Lung (tissue), 12 donors: Measurements from ENCODE around the gene EGFL8. TPM values are rescaled to one million over a fixed set of nuclear protein-coding genes. Genes with fewer than 3 reads are reported as not detected.

Source experiments
- ATAC-seq: fragments of 200-7000 bp; cut with Tn5 transposase; one replicate; pipeline ENCODE4 v1.9.1; 2020; ENCODE audit warnings: moderate number of reproducible peaks; ENCODE audit not compliant: insufficient read depth, low FRiP score
- DNase-seq, 3 donors: peaks; one replicate each; pipeline ENCODE4 v3.0.0-alpha.2; 2013 to 2017
- H3K27ac ChIP-seq, 2 donors: one replicate each; pipeline ENCODE4 v1.5.1; 2013; ENCODE audit warnings: mild to moderate bottlenecking in 2 of 2, moderate library complexity in 2 of 2, control low read depth in 1 of 2, inconsistent platforms in 1 of 2, low read depth in 1 of 2, low read length in 1 of 2
- H3K27me3 ChIP-seq, 3 donors: one replicate each; pipeline ENCODE4 v1.5.1; 2013; ENCODE audit warnings: low read length in 2 of 3; ENCODE audit not compliant: control insufficient read depth in 3 of 3, insufficient read depth in 3 of 3
- H3K36me3 ChIP-seq, 4 donors: one replicate each; pipeline ENCODE4 v1.5.1; 2013; ENCODE audit warnings: low read length in 4 of 4, mild to moderate bottlenecking in 1 of 4, moderate library complexity in 1 of 4; ENCODE audit not compliant: control insufficient read depth in 4 of 4, insufficient read depth in 4 of 4
- H3K4me1 ChIP-seq, 5 donors: one replicate each; pipeline ENCODE4 v1.5.1; 2013; ENCODE audit warnings: low read length in 5 of 5, mild to moderate bottlenecking in 2 of 5, moderate library complexity in 1 of 5; ENCODE audit not compliant: control insufficient read depth in 5 of 5, insufficient read depth in 5 of 5
- H3K4me3 ChIP-seq: one replicate; pipeline ENCODE4 v1.5.1; 2013; ENCODE audit warnings: mild to moderate bottlenecking, control low read depth, moderate library complexity
- H3K9ac ChIP-seq, 2 donors: one replicate each; pipeline ENCODE4 v1.5.1; 2013; ENCODE audit warnings: low read length in 2 of 2, control low read depth in 1 of 2; ENCODE audit not compliant: insufficient read depth in 1 of 2
- H3K9me3 ChIP-seq, 4 donors: one replicate each; pipeline ENCODE4 v1.5.1; 2013; ENCODE audit warnings: low read length in 3 of 4, mild to moderate bottlenecking in 1 of 4, moderate library complexity in 1 of 4; ENCODE audit not compliant: control insufficient read depth in 4 of 4, insufficient read depth in 3 of 4
- WGBS, 2 donors: extraction: QIAGEN DNeasy Blood & Tissue Kit; methylation state at CpG; one replicate each; pipeline ENCODE4 v1.1.7; 2013; 5-methylcytosine and 5-hydroxymethylcytosine counted together
- polyA plus RNA-seq, 2 donors: library from polyadenylated mRNA; stranded (reverse); fragments of 200-250 nt; gene quantifications; one replicate each; pipeline ENCODE4 v1.2.1, GENCODE V29; 2013
- total RNA-seq, 2 donors: library from RNA; depleted of rRNA in 1 of 2; stranded (reverse); fragments of >200 nt in 1 of 2; gene quantifications; one replicate each; pipeline ENCODE4 v1.2.1, GENCODE V29; 2014 to 2021
- TF ChIP-seq, protein P1 (sequence below): IDR thresholded peaks from 2 replicates; pipeline ENCODE4 v1.5.1; 2012; ENCODE audit warnings: mild to moderate bottlenecking; ENCODE audit errors: control extremely low read depth, extremely low read depth
- donor health status: control.
- donor health status: control.
- donor health status: Bipolar disorder and iron deficiency.
- donor health status: healthy.
- donor health status: DM: yes; HTN: yes; CAD: no.

The EGFL8 gene
- total and polyA plus RNA-seq, 4 donors: 3.8 to 10.9 (median 10.0) TPM

DNA sequence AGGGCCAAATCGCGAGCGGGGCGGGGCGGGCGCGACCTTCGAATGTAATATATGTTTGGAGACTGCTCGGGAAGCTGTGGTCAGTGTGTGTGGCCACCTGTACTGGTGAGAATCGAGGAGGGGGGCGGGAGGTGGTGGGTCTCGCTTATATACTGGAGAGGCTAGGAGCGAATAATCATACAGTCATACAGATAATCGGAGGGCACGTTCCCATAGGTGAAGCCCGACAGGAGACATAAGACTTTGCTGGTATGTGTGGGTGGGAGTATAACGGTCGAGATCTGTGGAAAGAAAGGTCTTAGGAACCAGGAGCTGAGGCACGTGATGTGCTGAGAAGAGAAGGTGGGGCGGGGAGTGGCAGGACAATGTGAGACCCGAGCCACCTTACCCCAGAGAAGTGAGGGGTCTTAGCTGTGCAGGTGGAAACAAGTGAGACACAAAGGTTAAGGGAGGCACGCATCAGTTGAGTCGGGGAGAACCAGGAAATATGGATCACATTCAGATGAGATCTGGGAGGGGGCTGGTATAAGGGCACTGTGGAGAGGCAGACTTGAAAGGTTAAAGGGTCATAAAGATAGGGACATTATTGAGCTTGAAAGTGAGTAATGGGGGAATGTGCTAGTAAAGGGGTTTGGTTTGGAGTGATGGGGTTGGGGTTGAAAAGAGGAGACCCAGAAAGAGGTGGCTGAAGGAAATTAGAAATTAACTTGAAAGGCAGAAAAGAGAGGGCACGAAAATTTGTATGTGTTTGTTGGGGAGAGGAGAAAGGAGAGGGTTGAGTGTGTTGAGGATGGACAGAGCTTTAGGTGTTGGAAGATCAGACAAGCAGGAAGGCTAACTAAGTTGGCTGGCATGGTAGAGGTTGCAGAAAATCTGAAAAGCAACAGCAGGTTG lies 14.4 kb downstream of the EGFL8 start:
- ATAC-seq: no peak
- TF ChIP-seq, protein P1, sequence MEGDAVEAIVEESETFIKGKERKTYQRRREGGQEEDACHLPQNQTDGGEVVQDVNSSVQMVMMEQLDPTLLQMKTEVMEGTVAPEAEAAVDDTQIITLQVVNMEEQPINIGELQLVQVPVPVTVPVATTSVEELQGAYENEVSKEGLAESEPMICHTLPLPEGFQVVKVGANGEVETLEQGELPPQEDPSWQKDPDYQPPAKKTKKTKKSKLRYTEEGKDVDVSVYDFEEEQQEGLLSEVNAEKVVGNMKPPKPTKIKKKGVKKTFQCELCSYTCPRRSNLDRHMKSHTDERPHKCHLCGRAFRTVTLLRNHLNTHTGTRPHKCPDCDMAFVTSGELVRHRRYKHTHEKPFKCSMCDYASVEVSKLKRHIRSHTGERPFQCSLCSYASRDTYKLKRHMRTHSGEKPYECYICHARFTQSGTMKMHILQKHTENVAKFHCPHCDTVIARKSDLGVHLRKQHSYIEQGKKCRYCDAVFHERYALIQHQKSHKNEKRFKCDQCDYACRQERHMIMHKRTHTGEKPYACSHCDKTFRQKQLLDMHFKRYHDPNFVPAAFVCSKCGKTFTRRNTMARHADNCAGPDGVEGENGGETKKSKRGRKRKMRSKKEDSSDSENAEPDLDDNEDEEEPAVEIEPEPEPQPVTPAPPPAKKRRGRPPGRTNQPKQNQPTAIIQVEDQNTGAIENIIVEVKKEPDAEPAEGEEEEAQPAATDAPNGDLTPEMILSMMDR: no peak
- Histone ChIP-seq H3K9ac (peak overlapping the region; percentile 71 to 92), H3K4me1 (peaks cover 11 to 45% (median 25%) of the 10 kb centered on the region in 5 donors), H3K9me3 (no peaks in the 10 kb centered on the region), H3K27ac (peak overlapping the region; percentile 75 to 88), H3K4me3 (peak overlapping the region; percentile 67), H3K36me3 (peaks cover 0 to 19% (median 13%) of the 10 kb centered on the region in 4 donors), H3K27me3 (no peaks in the 10 kb centered on the region)
- DNase-seq: peak in 1 of 3 donors; percentile 29
- WGBS, 2 donors: 2% methylated on average over 24 of the region's 24 CpGs

DNA sequence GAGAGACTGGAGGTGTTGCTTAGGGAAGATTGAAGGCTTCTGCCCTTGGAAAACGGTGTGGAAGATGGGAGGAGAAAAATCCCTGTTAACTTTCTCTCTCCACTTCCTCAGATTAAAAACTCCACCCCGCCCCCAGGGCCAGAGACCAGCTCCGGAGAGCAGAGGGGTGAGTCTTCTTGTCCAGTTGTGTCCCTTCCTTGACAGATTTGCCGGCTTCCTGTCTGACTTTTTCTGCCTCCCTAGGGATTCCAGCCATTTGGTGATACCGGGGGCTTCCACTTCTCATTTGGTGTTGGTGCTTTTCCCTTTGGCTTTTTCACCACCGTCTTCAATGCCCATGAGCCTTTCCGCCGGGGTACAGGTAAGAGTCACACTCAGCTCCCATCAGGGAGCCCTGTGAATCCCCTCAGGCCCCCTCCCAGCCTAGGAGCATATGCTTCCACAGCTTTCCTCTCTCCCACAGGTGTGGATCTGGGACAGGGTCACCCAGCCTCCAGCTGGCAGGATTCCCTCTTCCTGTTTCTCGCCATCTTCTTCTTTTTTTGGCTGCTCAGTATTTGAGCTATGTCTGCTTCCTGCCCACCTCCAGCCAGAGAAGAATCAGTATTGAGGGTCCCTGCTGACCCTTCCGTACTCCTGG lies 15.5 kb downstream of the EGFL8 start:
- TF ChIP-seq, protein P1: no peak
- Histone ChIP-seq H3K9me3 (no peaks in the 10 kb centered on the region), H3K36me3 (peaks cover 0 to 19% (median 13%) of the 10 kb centered on the region in 4 donors), H3K27me3 (no peaks in the 10 kb centered on the region), H3K9ac (no peak overlapping the region), H3K4me3 (no peak overlapping the region), H3K27ac (peak overlapping the region in 1 of 2 donors; percentile 6), H3K4me1 (peaks cover 11 to 40% (median 20%) of the 10 kb centered on the region in 5 donors)
- no peak for DNase-seq
- ATAC-seq: no peak
- WGBS, 2 donors: 72 to 81% methylated on average over 10 of the region's 10 CpGs

DNA sequence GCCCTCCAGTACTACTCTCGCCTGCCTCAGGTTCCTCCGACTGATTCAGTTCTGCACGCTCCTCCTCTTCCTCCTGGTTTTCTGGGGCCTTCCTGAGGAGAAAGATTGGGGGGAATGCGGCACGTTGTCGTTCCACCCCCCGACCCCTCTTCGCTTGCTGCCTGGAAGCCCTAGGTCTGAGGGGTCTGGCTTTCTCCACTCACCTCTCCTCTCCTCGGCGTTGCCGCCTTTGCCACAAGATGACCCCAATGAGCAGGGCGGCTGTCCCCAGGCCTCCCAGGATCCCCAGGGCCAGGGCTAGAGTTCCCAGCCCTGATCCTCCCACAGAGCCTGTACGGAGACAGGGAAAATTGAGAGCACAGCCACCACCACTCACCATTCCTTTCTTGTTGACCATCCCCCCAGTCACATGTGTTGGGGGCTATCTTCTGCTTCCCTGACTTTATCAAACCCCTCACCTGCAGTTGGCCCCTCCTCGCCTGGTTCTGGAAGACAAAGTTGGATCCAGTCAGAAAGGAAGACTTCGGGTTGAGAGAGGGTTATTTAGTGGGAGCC lies 16.8 kb downstream of the EGFL8 start:
- Histone ChIP-seq H3K9ac (no peak overlapping the region), H3K27ac (no peak overlapping the region), H3K4me3 (no peak overlapping the region), H3K4me1 (peaks cover 7 to 38% (median 19%) of the 10 kb centered on the region in 5 donors), H3K27me3 (no peaks in the 10 kb centered on the region), H3K36me3 (peaks cover 0 to 21% (median 13%) of the 10 kb centered on the region in 4 donors), H3K9me3 (no peaks in the 10 kb centered on the region)
- TF ChIP-seq, protein P1: no peak
- DNase-seq: no peak
- 89 to 92% methylated on average over 15 of the region's 15 CpGs for WGBS, 2 donors
- no peak for ATAC-seq
